RCC 7860 (cell line): Measurements from ENCODE around the gene PNN.
"Not testable (repeated sequence)": the region's sequence is repeated elsewhere in the genome, so short reads cannot be mapped to it uniquely, and the experiment has no call there.

ENCODE experiments used
- DNase-seq: peaks from one replicate; pipeline ENCODE4 v3.0.0-alpha.2; 2015; ENCODE audit warnings: low spot score
- FAIRE-seq: peaks from 2 replicates; lab custom pipeline; 2012; peaks lifted over from hg19 to GRCh38; lab: Jason Lieb, UNC

Gene PNN

GRCh38 chr14:39180553-39180952, 5.5 kb downstream of the PNN start:
- DNase-seq = no peak
- FAIRE-seq = no peak

- no peak for DNase-seq
- no peak for FAIRE-seq
Observed at GRCh38 chr14:39181026-39181692, 6.1 kb downstream of the PNN start.

GRCh38 chr14:39181693-39182047, 6.6 kb downstream of the PNN start:
- no peak for DNase-seq
- no peak for FAIRE-seq

DNA sequence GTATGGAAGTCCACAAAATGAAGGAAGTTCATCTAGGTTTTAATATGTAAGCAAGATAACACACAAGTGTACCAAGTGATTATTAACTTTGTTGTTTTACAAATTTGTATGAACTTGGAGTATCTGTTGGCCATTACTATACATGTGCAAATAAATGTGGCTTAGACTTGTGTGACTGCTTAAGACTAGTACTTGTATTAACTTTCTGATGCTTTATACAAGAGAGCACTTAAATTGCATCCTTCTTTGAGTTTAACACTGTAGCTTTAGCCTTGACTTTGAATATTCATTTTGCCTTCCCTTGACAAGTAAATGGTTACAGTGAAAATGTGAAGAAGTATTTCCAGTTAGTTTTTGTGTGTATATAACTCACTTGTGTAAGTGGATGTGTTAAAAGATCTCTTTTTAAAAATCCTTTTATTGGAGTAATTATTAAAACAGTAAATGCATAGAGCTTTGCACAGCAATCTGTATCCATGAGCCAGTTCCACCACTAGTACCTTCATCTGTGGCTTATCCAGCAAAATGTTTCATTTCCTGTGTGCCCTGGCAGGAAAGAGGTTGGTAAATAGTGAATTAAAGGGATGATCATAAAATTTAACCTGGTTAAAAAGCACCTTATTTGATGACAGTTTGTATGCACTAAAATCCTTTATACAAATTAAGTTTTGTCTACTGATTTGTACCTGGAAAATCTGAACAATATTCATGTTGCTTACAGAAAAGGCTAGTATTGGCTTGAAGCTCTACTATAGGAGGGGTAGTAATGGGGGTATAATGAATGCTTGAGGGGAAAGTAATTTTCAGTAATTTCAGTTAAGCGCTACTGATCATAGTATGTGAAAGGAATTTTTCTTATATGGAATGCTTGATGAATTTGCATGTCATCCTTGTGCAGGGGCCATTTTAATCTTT, 8.0 kb downstream of the PNN start:
- FAIRE-seq (no peak), DNase-seq (no peak)

- FAIRE-seq = not testable (repeated sequence)
Observed at GRCh38 chr14:39183685-39184003, 8.6 kb downstream of the PNN start.

DNA sequence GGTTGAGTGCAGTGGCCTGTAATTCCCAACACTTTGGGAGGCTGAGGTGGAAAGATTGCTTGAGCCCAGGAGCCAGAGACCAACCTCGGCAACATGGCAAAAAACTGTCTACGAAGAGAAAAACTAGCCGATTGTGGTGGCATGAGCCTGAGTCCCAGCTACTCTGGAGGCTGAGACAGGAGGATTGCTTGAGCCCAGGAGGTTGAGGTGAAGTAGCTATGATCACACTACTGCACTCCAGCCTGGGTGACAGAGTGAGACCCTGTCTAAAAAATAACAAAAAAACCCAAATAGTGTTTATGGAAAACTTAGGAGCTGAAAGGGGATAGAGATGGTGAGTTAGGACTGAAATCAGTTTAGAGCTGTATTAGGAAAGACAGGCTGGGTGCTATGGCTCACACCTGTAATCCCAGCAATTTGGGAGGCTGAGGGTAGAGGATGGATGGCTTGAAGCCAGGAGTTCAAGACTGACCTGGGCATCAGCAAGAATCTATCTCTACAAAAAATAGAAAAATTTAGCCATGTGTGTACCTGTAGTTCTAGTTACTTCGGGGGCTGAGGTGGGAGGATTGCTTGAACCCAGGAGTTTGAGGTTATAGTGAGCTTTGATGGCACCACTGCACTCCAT, 9.7 kb downstream of the PNN start:
- DNase-seq (no peak), FAIRE-seq (no peak)

More at GRCh38 chr14:39183685-39184003, 8.6 kb downstream of the PNN start:
- DNase-seq = not testable (repeated sequence)

DNA sequence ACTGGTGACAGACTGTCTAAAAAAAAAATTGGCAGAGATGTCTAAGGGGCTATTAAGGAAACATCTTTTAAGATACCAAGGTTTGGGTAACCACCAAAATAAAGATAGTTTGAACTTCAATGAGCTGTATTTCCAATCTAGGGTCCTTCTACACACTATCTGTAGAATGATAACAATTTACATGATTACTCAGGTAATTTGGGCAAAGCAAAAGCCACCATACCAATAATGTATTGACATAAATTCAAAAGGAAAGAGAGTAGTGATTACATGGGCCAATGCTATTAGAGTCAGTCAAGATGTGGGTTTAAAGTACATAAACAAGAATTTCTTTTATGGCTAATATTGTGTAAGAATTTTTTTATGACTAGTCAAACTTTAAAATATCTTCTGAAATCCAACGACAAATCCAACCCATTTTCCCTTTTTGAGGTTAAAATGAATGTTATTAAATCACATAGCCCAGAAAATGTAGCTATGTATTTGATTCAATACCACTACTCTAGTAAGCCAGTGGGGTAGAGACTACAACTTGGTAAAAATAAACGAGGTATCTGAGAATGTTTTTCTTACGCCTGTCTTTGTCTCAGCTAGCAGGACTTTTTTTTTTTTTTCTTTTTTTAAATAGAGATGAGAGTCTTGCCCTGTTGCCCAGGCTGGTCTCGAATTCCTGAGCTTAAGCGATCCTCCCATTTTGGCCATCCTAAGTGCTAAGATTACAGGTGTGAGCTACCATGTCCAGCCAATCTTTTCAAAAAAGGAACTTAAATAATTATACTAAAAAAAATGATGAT, 10.4 kb downstream of the PNN start:
- no peak for FAIRE-seq
- DNase-seq = no peak

GRCh38 chr14:39186941-39187525, 12.0 kb downstream of the PNN start:
- DNase-seq = no peak
- no peak for FAIRE-seq

- DNase-seq = peak; percentile 17
- FAIRE-seq = no peak
Observed at GRCh38 chr14:39203659-39204606, 28.9 kb downstream of the PNN start.

GRCh38 chr14:39207430-39207829, 32.4 kb downstream of the PNN start:
- FAIRE-seq = not testable (repeated sequence)

DNA sequence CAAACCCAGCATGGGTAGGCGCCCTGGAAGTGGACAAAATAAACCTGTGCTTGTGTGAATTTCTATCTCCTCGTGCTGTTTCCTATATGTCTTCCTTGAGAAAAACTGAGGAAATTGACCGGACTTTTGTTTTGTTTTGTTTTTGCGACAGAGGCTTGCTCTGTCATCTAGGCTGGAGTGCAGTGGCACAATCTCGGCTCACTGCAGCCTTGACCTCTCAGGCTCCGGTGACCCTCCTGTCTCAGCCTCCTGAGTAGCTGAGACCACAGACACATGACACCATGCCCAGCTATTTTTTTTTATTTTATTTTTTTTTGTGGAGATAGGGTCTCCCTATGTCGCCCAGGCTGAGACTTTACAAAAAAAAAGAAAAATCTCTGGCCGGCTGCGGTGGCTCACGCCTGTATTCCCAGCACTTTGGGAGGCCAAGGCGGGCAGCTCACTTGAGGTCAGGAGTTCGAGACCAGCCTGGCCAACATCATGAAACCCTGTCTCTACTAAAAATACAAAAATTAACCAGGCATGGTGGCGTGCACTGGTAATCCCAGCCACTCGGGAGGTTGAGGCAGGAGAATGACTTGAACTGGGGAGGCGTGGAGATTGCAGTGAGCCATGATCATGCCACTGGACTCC, 36.2 kb downstream of the PNN start:
- FAIRE-seq (no peak), DNase-seq (no peak)

More at GRCh38 chr14:39207430-39207829, 32.4 kb downstream of the PNN start:
- not testable (repeated sequence) for DNase-seq

- no peak for DNase-seq
- FAIRE-seq = no peak
Observed at GRCh38 chr14:39212034-39212433, 37.0 kb downstream of the PNN start.

DNA sequence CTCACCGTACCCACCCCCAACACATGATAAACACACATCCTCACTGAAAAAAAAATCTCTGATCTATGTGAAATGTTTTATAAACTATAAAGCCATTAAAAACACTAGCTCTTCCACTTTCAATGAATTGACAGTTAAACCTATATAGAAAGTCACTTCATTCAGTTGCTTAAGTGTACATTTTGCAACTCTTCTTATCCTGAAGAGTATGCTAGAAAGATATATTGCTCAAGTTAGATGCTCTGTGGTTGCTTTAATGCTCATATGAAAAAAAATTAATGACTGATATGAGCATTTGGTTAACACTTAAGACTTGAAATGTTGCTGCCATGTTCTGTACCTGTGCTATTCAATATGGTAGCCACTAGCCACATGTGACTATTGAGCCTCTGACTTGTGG, 37.6 kb downstream of the PNN start:
- no peak for DNase-seq
- FAIRE-seq = no peak

DNA sequence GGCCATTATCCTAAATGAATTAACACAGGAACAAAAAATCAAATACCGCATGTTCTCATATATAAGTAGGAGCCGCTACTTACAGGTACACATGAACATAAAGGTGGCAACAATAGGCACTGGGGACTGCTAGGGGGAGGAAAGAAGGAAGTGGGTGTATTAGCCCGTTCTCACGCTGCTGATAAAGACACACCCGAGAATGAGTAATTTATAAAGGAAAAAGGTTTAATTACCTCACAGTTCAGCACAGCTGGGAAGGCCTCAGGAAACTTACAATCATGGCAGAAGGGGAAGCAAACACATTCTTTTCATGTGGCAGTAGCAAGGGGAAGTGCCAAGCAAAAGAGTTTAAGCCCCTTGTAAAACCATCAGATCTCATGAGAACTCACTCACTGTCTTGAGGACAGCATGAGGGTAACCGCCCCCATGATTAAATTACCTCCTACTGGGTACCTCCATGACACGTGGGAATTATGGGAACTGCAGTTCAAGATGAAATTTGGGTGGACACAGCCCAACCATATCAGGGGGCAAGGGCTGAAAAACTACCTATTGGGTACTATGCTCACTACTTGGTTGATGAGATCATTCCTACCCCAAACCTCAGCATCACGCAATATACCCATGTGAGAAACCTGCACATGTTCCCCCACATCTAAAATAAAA, 42.3 kb downstream of the PNN start:
- no peak for FAIRE-seq
- DNase-seq = no peak

- FAIRE-seq (peak; percentile 89), DNase-seq (peak; percentile 86)
Observed at GRCh38 chr14:39218171-39218769, 43.2 kb downstream of the PNN start.

- DNase-seq (peak; percentile 67), FAIRE-seq (no peak)
Observed at GRCh38 chr14:39219075-39219499, 44.0 kb downstream of the PNN start.

GRCh38 chr14:39220473-39220872, 45.4 kb downstream of the PNN start:
- FAIRE-seq = not testable (repeated sequence)

DNA sequence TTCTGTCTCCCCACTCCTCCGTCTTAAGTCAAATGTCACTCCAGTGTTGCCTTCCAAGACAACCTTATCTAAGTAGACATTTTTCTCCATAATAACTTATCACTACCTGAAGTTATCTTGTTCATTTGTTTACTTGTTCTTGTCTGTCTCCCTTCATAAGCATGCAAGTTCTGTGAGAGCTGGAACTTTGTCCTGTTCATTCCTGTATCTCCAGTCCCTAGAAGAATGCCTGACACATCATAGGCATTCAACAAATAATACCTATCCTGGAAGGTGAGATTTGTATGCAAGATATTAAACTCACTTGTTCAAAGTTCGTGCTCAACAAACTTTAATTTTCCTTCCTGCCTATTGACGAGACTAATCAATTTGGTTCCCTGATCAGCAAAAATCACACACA, 53.0 kb downstream of the PNN start:
- no peak for FAIRE-seq
- DNase-seq = no peak

More at GRCh38 chr14:39220473-39220872, 45.4 kb downstream of the PNN start:
- not testable (repeated sequence) for DNase-seq
